Activated CD4-positive, alpha-beta memory T cell treated with anti-CD3 and anti-CD28 coated beads for 36 hours (primary cell): ENCODE measurements around the gene SLC17A5. TPM values are rescaled to one million over a fixed set of nuclear protein-coding genes. Genes with fewer than 3 reads are reported as not detected.
"Not testable (repeated sequence)": the region's sequence is repeated elsewhere in the genome, so short reads cannot be mapped to it uniquely, and the experiment has no call there.

ENCODE experiments used
- CTCF ChIA-PET: fragments of 350-600 bp; sonication (Branson Sonifier 250); formaldehyde crosslinking; loops from one replicate; lab custom pipeline; 2021; ENCODE audit warnings: antibody characterized with exemption, inconsistent platforms; lab: Charles Lee
- POLR2A ChIA-PET: fragments of 350-600 bp; sonication (Branson Sonifier 250); formaldehyde crosslinking; loops from one replicate; lab custom pipeline; 2021; ENCODE audit warnings: antibody characterized with exemption; lab: Charles Lee
- DNase-seq: peaks from one replicate; pipeline ENCODE4 v3.0.0-alpha.2; 2020
- H3K27ac Mint-ChIP-seq: one replicate; pipeline ENCODE4 v1.8.0; 2021; ENCODE audit warnings: mixed read lengths
- H3K27me3 Mint-ChIP-seq: one replicate; pipeline ENCODE4 v1.8.0; 2021; ENCODE audit warnings: mixed read lengths
- H3K36me3 Mint-ChIP-seq: one replicate; pipeline ENCODE4 v1.8.0; 2021; ENCODE audit warnings: mixed read lengths
- H3K4me1 Mint-ChIP-seq: one replicate; pipeline ENCODE4 v1.8.0; 2021; ENCODE audit warnings: low read depth, mixed read lengths
- H3K4me3 Mint-ChIP-seq: one replicate; pipeline ENCODE4 v1.8.0; 2021; ENCODE audit warnings: mild to moderate bottlenecking, mixed read lengths
- H3K9me3 Mint-ChIP-seq: one replicate; pipeline ENCODE4 v1.8.0; 2021; ENCODE audit warnings: mixed read lengths
- intact Hi-C: fragments of 100-400 bp; cut with micrococcal nuclease; formaldehyde crosslinking; loops from one replicate; pipeline ENCODE4 v1.15.1; 2023
- total RNA-seq, 2 experiments: library from RNA; stranded (reverse); gene quantifications; one replicate each; pipeline ENCODE4 v1.2.3, GENCODE V29; 2021

The SLC17A5 gene
- total RNA-seq, 2 experiments from 2014 or later, result 5.1 to 5.4 TPM

GRCh38 chr6:73564578-73565345 is 89.0 kb downstream of the SLC17A5 start:
- POLR2A ChIA-PET, result no interaction called here
- Mint-ChIP-seq H3K36me3 (no peaks in the 10 kb centered on the region), H3K4me3 (no peak overlapping the region), H3K27ac (no peak overlapping the region), H3K4me1 (peaks cover 13% of the 10 kb centered on the region), H3K27me3 (no peaks in the 10 kb centered on the region), H3K9me3 (no peaks in the 10 kb centered on the region)
- intact Hi-C loops, result no loop called here
- peak; percentile 26 for DNase-seq
- CTCF ChIA-PET, result no interaction called here

GRCh38 chr6:73562558-73562957 is 91.2 kb downstream of the SLC17A5 start:
- Mint-ChIP-seq H3K4me3 (no peak overlapping the region), H3K27ac (no peak overlapping the region), H3K4me1 (peaks cover 19% of the 10 kb centered on the region), H3K27me3 (no peaks in the 10 kb centered on the region), H3K9me3 (no peaks in the 10 kb centered on the region), H3K36me3 (no peaks in the 10 kb centered on the region)
- ChIA-PET POLR2A (no interaction called here), CTCF (no interaction called here)
- intact Hi-C loops, result no loop called here
- no peak for DNase-seq

- intact Hi-C loops, result loop anchor here (1.0 kb wide), 1 partner anchor 19 kb away; no protein-coding TSS in a partner anchor
- Mint-ChIP-seq H3K27me3 (no peaks in the 10 kb centered on the region), H3K9me3 (no peaks in the 10 kb centered on the region), H3K27ac (peak overlapping the region; percentile 2), H3K36me3 (no peaks in the 10 kb centered on the region), H3K4me1 (peaks cover 19% of the 10 kb centered on the region), H3K4me3 (no peak overlapping the region)
- no peak for DNase-seq
- ChIA-PET CTCF (no interaction called here), POLR2A (interaction anchor here (1.0 kb wide), 1 partner anchor 41 kb away, joined by 3 read pairs; no protein-coding TSS in a partner anchor)
These were observed 92.9 kb downstream of the SLC17A5 start for GRCh38 chr6:73560853-73561407.

- POLR2A ChIA-PET, result interaction anchor here (0.6 to 1.0 kb wide), 2 partner anchors 40 to 47 kb away, joined by 3 to 5 read pairs; no protein-coding TSS in a partner anchor
- intact Hi-C loops, result loop anchor here (1.0 kb wide), 1 partner anchor 20 kb away; no protein-coding TSS in a partner anchor
- Mint-ChIP-seq H3K36me3 (no peaks in the 10 kb centered on the region), H3K9me3 (no peaks in the 10 kb centered on the region), H3K4me1 (peaks cover 19% of the 10 kb centered on the region), H3K27ac (peak overlapping the region; percentile 2), H3K27me3 (no peaks in the 10 kb centered on the region), H3K4me3 (no peak overlapping the region)
- DNase-seq, result peak; percentile 21
- CTCF ChIA-PET, result no interaction called here
These were observed 93.5 kb downstream of the SLC17A5 start for GRCh38 chr6:73560182-73560732.

GRCh38 chr6:73559399-73559794 is 94.4 kb downstream of the SLC17A5 start:
- H3K36me3 Mint-ChIP-seq, H3K27me3 Mint-ChIP-seq, DNase-seq, H3K9me3 Mint-ChIP-seq, H3K4me3 Mint-ChIP-seq, H3K27ac Mint-ChIP-seq, intact Hi-C loops: not testable (repeated sequence)
- CTCF ChIA-PET, result interaction anchor here (1.6 to 2.0 kb wide), 2 partner anchors 11 to 14 kb away, joined by 4 to 7 read pairs; no protein-coding TSS in a partner anchor
- POLR2A ChIA-PET, result interaction anchor here (0.8 kb wide), 1 partner anchor 21 kb away, joined by 3 read pairs; no protein-coding TSS in a partner anchor
- H3K4me1 Mint-ChIP-seq, result peaks cover 19% of the 10 kb centered on the region

- H3K9me3 Mint-ChIP-seq, result no peaks in the 10 kb centered on the region
- H3K4me3 Mint-ChIP-seq, result no peak overlapping the region
- no peak for DNase-seq
- H3K4me1 Mint-ChIP-seq, result peaks cover 19% of the 10 kb centered on the region
- no peaks in the 10 kb centered on the region for H3K27me3 Mint-ChIP-seq
- no peaks in the 10 kb centered on the region for H3K36me3 Mint-ChIP-seq
- no peak overlapping the region for H3K27ac Mint-ChIP-seq
- CTCF ChIA-PET, result interaction anchor here (1.6 to 2.0 kb wide), 2 partner anchors 10 to 14 kb away, joined by 4 to 7 read pairs; no protein-coding TSS in a partner anchor
- intact Hi-C loops, result no loop called here
- POLR2A ChIA-PET, result interaction anchor here (0.8 kb wide), 1 partner anchor 21 kb away, joined by 3 read pairs; no protein-coding TSS in a partner anchor
These were observed 95.0 kb downstream of the SLC17A5 start for GRCh38 chr6:73558624-73559398.

GRCh38 chr6:73556836-73557235 is 97.0 kb downstream of the SLC17A5 start:
- no peaks in the 10 kb centered on the region for H3K27me3 Mint-ChIP-seq
- ChIA-PET POLR2A (no interaction called here), CTCF (interaction anchor here (1.6 kb wide), 1 partner anchor 23 kb away, joined by 7 read pairs; no protein-coding TSS in a partner anchor)
- H3K9me3 Mint-ChIP-seq, result no peaks in the 10 kb centered on the region
- H3K36me3 Mint-ChIP-seq, result no peaks in the 10 kb centered on the region
- no peak overlapping the region for H3K4me3 Mint-ChIP-seq
- H3K27ac Mint-ChIP-seq, result no peak overlapping the region
- no peak for DNase-seq
- intact Hi-C loops, result no loop called here
- peaks cover 19% of the 10 kb centered on the region for H3K4me1 Mint-ChIP-seq

GRCh38 chr6:73555380-73555949 is 98.3 kb downstream of the SLC17A5 start:
- H3K27ac Mint-ChIP-seq, H3K4me3 Mint-ChIP-seq, H3K36me3 Mint-ChIP-seq, CTCF ChIA-PET, H3K27me3 Mint-ChIP-seq, POLR2A ChIA-PET, DNase-seq, intact Hi-C loops, H3K9me3 Mint-ChIP-seq: not testable (repeated sequence)
- peaks cover 12% of the 10 kb centered on the region for H3K4me1 Mint-ChIP-seq

GRCh38 chr6:73551115-73551514 is 102.7 kb downstream of the SLC17A5 start:
- H3K36me3 Mint-ChIP-seq, intact Hi-C loops, H3K9me3 Mint-ChIP-seq, H3K27me3 Mint-ChIP-seq, H3K4me1 Mint-ChIP-seq, H3K4me3 Mint-ChIP-seq, DNase-seq, H3K27ac Mint-ChIP-seq, POLR2A ChIA-PET, CTCF ChIA-PET: not testable (repeated sequence)

- POLR2A ChIA-PET, result no interaction called here
- Mint-ChIP-seq H3K4me3 (no peak overlapping the region), H3K27me3 (no peaks in the 10 kb centered on the region), H3K4me1 (no peaks in the 10 kb centered on the region), H3K9me3 (no peaks in the 10 kb centered on the region), H3K36me3 (no peaks in the 10 kb centered on the region), H3K27ac (no peak overlapping the region)
- no peak for DNase-seq
- CTCF ChIA-PET, result interaction anchor here (1.4 kb wide), 1 partner anchor 10 kb away, joined by 4 read pairs; no protein-coding TSS in a partner anchor
- intact Hi-C loops, result no loop called here
These were observed 105.0 kb downstream of the SLC17A5 start for GRCh38 chr6:73548458-73549446.
